GM23248 (cell line): ENCODE data around the gene R3HCC1L. TPM values are rescaled to one million over a fixed set of nuclear protein-coding genes. Genes with fewer than 3 reads are reported as not detected.

Experiments
- DNase-seq: peaks from one replicate; pipeline ENCODE4 v3.0.0-alpha.2; 2015
- H2AFZ ChIP-seq: fragments of 200-600 bp; sonication (generic); 2 replicates; pipeline ENCODE4 v1.6.1; 2016; ENCODE audit warnings: antibody characterized with exemption
- H3F3A ChIP-seq: fragments of 200-600 bp; sonication (generic); 2 replicates; pipeline ENCODE4 v1.6.1; 2016; ENCODE audit warnings: mild to moderate bottlenecking, antibody characterized with exemption, mixed run types; ENCODE audit not compliant: insufficient read depth
- H3K27ac ChIP-seq: fragments of 200-600 bp; sonication (generic); 2 replicates; pipeline ENCODE4 v1.5.1; 2016; ENCODE audit warnings: mild to moderate bottlenecking
- H3K27me3 ChIP-seq: fragments of 200-600 bp; sonication (generic); replicated peaks from 2 replicates; pipeline ENCODE4 v1.6.1; 2016; ENCODE audit warnings: mild to moderate bottlenecking; ENCODE audit not compliant: insufficient read depth
- H3K36me3 ChIP-seq: fragments of 200-600 bp; sonication (generic); 2 replicates; pipeline ENCODE4 v1.6.1; 2016; ENCODE audit warnings: low read depth, mild to moderate bottlenecking
- H3K4me1 ChIP-seq: fragments of 200-600 bp; sonication (generic); 2 replicates; pipeline ENCODE4 v1.6.1; 2016; ENCODE audit warnings: mild to moderate bottlenecking; ENCODE audit not compliant: insufficient read depth
- H3K4me2 ChIP-seq: fragments of 200-600 bp; sonication (generic); one replicate; pipeline ENCODE4 v1.6.1; 2016; ENCODE audit warnings: mild to moderate bottlenecking; ENCODE audit not compliant: unreplicated experiment
- H3K4me3 ChIP-seq: fragments of 200-600 bp; sonication (generic); 2 replicates; pipeline ENCODE4 v1.5.1; 2016; ENCODE audit warnings: mild to moderate bottlenecking
- H3K79me2 ChIP-seq: fragments of 200-600 bp; sonication (generic); 2 replicates; pipeline ENCODE4 v1.6.1; 2016; ENCODE audit warnings: mild to moderate bottlenecking; ENCODE audit not compliant: insufficient read depth
- H3K9ac ChIP-seq: fragments of 200-600 bp; sonication (generic); 2 replicates; pipeline ENCODE4 v1.6.1; 2016; ENCODE audit warnings: mild to moderate bottlenecking
- H3K9me2 ChIP-seq: fragments of 200-600 bp; sonication (generic); 2 replicates; pipeline ENCODE4 v1.6.1; 2016; ENCODE audit warnings: mixed run types, mild to moderate bottlenecking, moderate library complexity; ENCODE audit not compliant: insufficient read depth
- H3K9me3 ChIP-seq: fragments of 200-600 bp; sonication (generic); one replicate; pipeline ENCODE4 v1.6.1; 2017; ENCODE audit warnings: low read depth
- H4K20me1 ChIP-seq: fragments of 200-600 bp; sonication (generic); 2 replicates; pipeline ENCODE4 v1.6.0; 2016; ENCODE audit not compliant: insufficient read depth
- EZH2 ChIP-seq: fragments of 200-600 bp; sonication (generic); IDR thresholded peaks from 2 replicates; pipeline ENCODE4 v1.6.1; 2018; ENCODE audit warnings: antibody characterized with exemption, mild to moderate bottlenecking; ENCODE audit not compliant: insufficient read depth, poor library complexity, severe bottlenecking
- EZH2phosphoT487 ChIP-seq: fragments of 200-600 bp; sonication (generic); IDR thresholded peaks from 2 replicates; pipeline ENCODE4 v1.6.1; 2018; ENCODE audit warnings: antibody characterized with exemption, moderate library complexity, mild to moderate bottlenecking, low read depth; ENCODE audit not compliant: insufficient read depth
- WGBS, 2 experiments: methylation state at CpG; one replicate each; pipeline ENCODE4 v1.1.6; 2015 to 2017; ENCODE audit warnings: low lambda C conversion rate in 2 of 2, low coverage in 1 of 2; ENCODE audit errors: missing lambda C conversion rate in 2 of 2; 5-methylcytosine and 5-hydroxymethylcytosine counted together
- in situ Hi-C: fragments of 300-500 bp; cut with MboI; formaldehyde crosslinking; loops from 2 replicates; pipeline ENCODE4 v1.15.0; 2020
- polyA plus RNA-seq: library from polyadenylated mRNA; unstranded; fragments of >200 nt; fragmentation: Nextera tagmentation; extraction: Ambion mirVana; gene quantifications from 2 replicates; pipeline ENCODE4 v1.2.1, GENCODE V29; 2016
- total RNA-seq: library from RNA; depleted of rRNA; stranded (reverse); fragments of >200 nt; shearing (Covaris generic); gene quantifications from 2 replicates; pipeline ENCODE4 v1.2.3, GENCODE V29; 2014

R3HCC1L gene
- total and polyA plus RNA-seq, 2 experiments from 2014 or later = 8.2 to 10.2 TPM

DNA sequence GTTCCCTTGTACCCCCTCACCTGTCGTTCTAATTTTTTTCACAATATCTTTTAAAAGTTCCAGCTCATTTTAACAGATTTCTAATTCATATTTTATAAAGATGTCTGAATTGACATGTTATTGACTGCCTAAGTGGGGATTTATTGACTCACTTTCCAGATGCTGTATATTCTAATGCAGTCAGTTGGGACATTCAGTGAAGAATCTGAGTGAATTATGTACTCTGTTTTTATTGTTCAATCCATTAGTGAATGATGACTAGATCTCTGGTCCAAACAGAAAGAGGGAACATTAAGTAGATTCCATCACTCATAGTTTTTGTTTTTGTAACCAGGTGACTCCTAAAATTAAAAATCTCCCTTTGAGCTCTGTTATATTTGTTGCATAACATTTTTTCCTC, 79.3 kb downstream of the R3HCC1L start:
- Histone ChIP-seq H3K27ac (no peak overlapping the region), H3K27me3 (no peaks in the 10 kb centered on the region), H3K36me3 (peaks cover 20% of the 10 kb centered on the region), H3K9me3 (no peaks in the 10 kb centered on the region), H3K4me2 (no peak overlapping the region), H3K9me2 (no peaks in the 10 kb centered on the region), H3K4me3 (no peak overlapping the region), H2AFZ (no peak overlapping the region), H3K79me2 (peaks cover 87% of the 10 kb centered on the region), H3K9ac (no peak overlapping the region), H3F3A (peaks cover 5% of the 10 kb centered on the region; the same call in 1 of the 2 replicates), H4K20me1 (0 out of 2 replicates have a peak, but pooled peaks cover 8% of the 10 kb centered on the region), H3K4me1 (no peaks in the 10 kb centered on the region)
- TF ChIP-seq EZH2 (no peak), EZH2phosphoT487 (no peak)
- DNase-seq = no peak
- in situ Hi-C loops = no loop called here
- WGBS, 2 experiments = 97 to 98% methylated on average over 1 of the region's 1 CpG

DNA sequence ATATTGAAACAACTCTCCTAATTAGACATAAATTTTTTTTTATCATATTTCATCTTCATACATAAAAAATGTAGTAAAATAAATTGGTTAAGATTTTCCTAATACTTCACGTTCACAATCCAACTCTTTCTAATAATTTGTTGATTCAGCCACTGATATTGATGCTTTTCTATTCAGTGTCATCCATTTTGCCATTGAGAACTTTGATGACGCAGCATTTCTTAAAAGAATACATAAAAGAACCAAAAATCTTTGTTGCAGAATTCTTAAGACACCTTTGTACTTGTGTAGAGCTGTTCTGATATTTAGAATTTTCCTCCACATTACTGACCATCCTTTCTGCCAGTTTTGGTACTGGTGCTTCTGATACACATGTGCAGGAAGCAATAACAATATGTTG, 80.9 kb downstream of the R3HCC1L start:
- Histone ChIP-seq H4K20me1 (peaks cover 13% of the 10 kb centered on the region; the same call in 1 of the 2 replicates), H3K9me3 (no peaks in the 10 kb centered on the region), H3K9me2 (no peaks in the 10 kb centered on the region), H3K9ac (no peak overlapping the region), H3K79me2 (peaks cover 94% of the 10 kb centered on the region), H3K36me3 (peaks cover 5% of the 10 kb centered on the region), H2AFZ (no peak overlapping the region), H3K4me3 (no peak overlapping the region), H3K4me2 (no peak overlapping the region), H3K27me3 (no peaks in the 10 kb centered on the region), H3K4me1 (no peaks in the 10 kb centered on the region), H3K27ac (no peak overlapping the region), H3F3A (peaks cover 5% of the 10 kb centered on the region; the same call in 1 of the 2 replicates)
- TF ChIP-seq EZH2phosphoT487 (no peak), EZH2 (no peak)
- in situ Hi-C loops = no loop called here
- WGBS, 2 experiments = 96 to 97% methylated on average over 2 of the region's 2 CpGs
- DNase-seq = no peak

DNA sequence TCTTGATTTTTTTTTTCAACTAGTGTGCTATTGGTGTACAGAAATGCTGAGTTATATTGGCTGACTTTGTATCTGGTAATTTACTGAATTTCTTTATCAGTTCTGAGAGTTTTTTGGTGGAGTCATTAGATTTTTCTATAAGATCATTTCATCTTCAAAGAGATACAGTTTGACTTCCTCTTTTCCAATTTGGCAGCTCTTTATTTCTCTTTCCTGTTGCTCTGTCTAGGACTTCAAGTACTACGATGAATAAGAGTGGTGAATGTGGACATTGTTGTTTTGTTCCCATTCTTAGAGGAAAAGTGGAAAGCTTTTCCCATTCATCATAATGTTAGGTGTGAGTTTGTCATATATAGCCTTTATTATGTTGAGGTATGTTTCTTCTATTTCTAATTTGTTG, 83.3 kb downstream of the R3HCC1L start:
- Histone ChIP-seq H3K79me2 (peaks cover 77% of the 10 kb centered on the region), H3K9me3 (no peaks in the 10 kb centered on the region), H3K4me3 (no peak overlapping the region), H3K27ac (no peak overlapping the region), H3F3A (peaks cover 5% of the 10 kb centered on the region; the same call in 1 of the 2 replicates), H3K9ac (no peak overlapping the region), H4K20me1 (peaks cover 13% of the 10 kb centered on the region; the same call in 1 of the 2 replicates), H3K27me3 (no peaks in the 10 kb centered on the region), H3K36me3 (no peaks in the 10 kb centered on the region), H2AFZ (no peak overlapping the region), H3K4me2 (no peak overlapping the region), H3K9me2 (no peaks in the 10 kb centered on the region), H3K4me1 (no peaks in the 10 kb centered on the region)
- no peak for DNase-seq
- in situ Hi-C loops = no loop called here
- WGBS, 2 experiments = 100% methylated on average over 1 of the region's 1 CpG
- TF ChIP-seq EZH2phosphoT487 (no peak), EZH2 (no peak)

DNA sequence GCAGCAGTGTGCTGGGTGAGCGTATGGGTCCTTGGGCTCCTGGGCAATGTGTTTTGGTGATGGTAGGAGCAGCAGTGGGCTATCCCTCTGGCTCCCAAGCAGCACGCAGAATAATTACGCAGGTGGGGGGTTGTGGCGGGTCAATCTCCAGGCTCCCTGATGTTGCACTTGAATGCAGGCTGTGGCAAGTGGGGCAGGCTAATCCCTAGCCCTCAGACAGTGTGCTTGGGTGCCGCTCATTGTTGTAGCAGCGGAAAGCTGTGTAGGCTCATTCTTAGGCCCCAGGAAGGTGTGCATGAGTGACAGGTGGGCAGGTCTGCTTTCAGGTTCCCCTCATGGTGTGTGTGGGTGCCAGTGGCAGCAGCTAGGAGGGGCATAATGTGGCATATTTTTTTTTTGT, 89.4 kb downstream of the R3HCC1L start:
- H3K4me3 ChIP-seq = no peak overlapping the region
- in situ Hi-C loops = no loop called here
- TF ChIP-seq EZH2 (no peak), EZH2phosphoT487 (no peak)
- no peak overlapping the region for H3K27ac ChIP-seq
- 97 to 99% methylated on average over 6 of the region's 6 CpGs for WGBS, 2 experiments
- peaks cover 72% of the 10 kb centered on the region for H3K79me2 ChIP-seq
- peaks cover 14% of the 10 kb centered on the region for H3K4me1 ChIP-seq
- no peak for DNase-seq
- H3K9me3 ChIP-seq = no peaks in the 10 kb centered on the region
- no peaks in the 10 kb centered on the region for H3K27me3 ChIP-seq
- H3F3A ChIP-seq = peaks cover 12% of the 10 kb centered on the region
- no peak overlapping the region for H3K4me2 ChIP-seq
- H3K9ac ChIP-seq = no peak overlapping the region
- H2AFZ ChIP-seq = no peak overlapping the region
- no peaks in the 10 kb centered on the region for H3K9me2 ChIP-seq
- no peaks in the 10 kb centered on the region; the same call in 1 of the 2 replicates for H3K36me3 ChIP-seq
- H4K20me1 ChIP-seq = peaks cover 10% of the 10 kb centered on the region
